ENCODE data around the gene VAMP2.

- TF ChIP-seq POLR2A (IDR thresholded peaks at IDR 0.05) (no peak), CTCF (IDR thresholded peaks at IDR 0.05) (no peak)
These were observed 38.2 kb downstream of the VAMP2 start for GRCh38 chr17:8124350-8125153.

Measured in ovary (tissue), 3 donors.